SK-N-MC (cell line): ENCODE measurements around the gene GPC6.
A peak's percentile ranks its signal among the peaks of the same experiment; 100 is the strongest.

Experiments used
- DNase-seq: peaks from one replicate; pipeline ENCODE4 v3.0.0-alpha.2; 2011; ENCODE audit warnings: low read depth, low spot score
- H3K27ac ChIP-seq: fragments of 200-600 bp; sonication (generic); 2 replicates; pipeline ENCODE4 v1.5.1; 2016; ENCODE audit warnings: mixed run types
- H3K36me3 ChIP-seq: fragments of 200-600 bp; sonication (generic); 2 replicates; pipeline ENCODE4 v1.6.1; 2017; ENCODE audit warnings: antibody characterized with exemption, low read length, mixed read lengths; ENCODE audit not compliant: insufficient read depth
- H3K4me3 ChIP-seq: fragments of 200-600 bp; sonication (generic); 2 replicates; pipeline ENCODE4 v1.5.1; 2016
- H3K9ac ChIP-seq: fragments of 200-600 bp; sonication (generic); 2 replicates; pipeline ENCODE4 v1.8.0; 2017; ENCODE audit warnings: mixed run types, mixed read lengths; ENCODE audit not compliant: insufficient read length
- H3K9me3 ChIP-seq: fragments of 200-600 bp; sonication (generic); 2 replicates; pipeline ENCODE4 v1.6.1; 2017; ENCODE audit warnings: low read depth, mild to moderate bottlenecking, antibody characterized with exemption, low read length, moderate library complexity, mixed read lengths
- EZH2 ChIP-seq: fragments of 200-600 bp; sonication (generic); IDR thresholded peaks from one replicate; pipeline ENCODE4 v1.6.1; 2017; ENCODE audit warnings: antibody characterized with exemption
- FOXP2 ChIP-seq: optimal IDR thresholded peaks from 2 replicates; pipeline ENCODE3; 2011; ENCODE audit warnings: mild to moderate bottlenecking, moderate library complexity; ENCODE audit not compliant: insufficient read depth; ENCODE audit errors: extremely low read length, control extremely low read depth
- POLR2AphosphoS5 ChIP-seq: IDR thresholded peaks from 2 replicates; pipeline ENCODE4 v1.6.1; 2012; ENCODE audit warnings: mild to moderate bottlenecking, low read depth, low read length, borderline replicate concordance

The GPC6 gene

GRCh38 chr13:94145966-94146365 is 919.4 kb downstream of the GPC6 start:
- Histone ChIP-seq H3K27ac (no peak overlapping the region), H3K36me3 (no peaks in the 10 kb centered on the region), H3K9me3 (no peaks in the 10 kb centered on the region), H3K4me3 (no peak overlapping the region), H3K9ac (no peak overlapping the region)
- TF ChIP-seq FOXP2 (no peak), POLR2AphosphoS5 (no peak), EZH2 (no peak)
- no peak for DNase-seq

GRCh38 chr13:94153586-94153985 is 927.0 kb downstream of the GPC6 start:
- H3K36me3 ChIP-seq, result no peaks in the 10 kb centered on the region
- H3K9me3 ChIP-seq, result no peaks in the 10 kb centered on the region
- TF ChIP-seq FOXP2, result no peak
- no peak for TF ChIP-seq EZH2
- TF ChIP-seq POLR2AphosphoS5, result no peak
- no peak overlapping the region for H3K9ac ChIP-seq
- H3K4me3 ChIP-seq, result no peak overlapping the region
- no peak overlapping the region for H3K27ac ChIP-seq
- DNase-seq, result no peak

- DNase-seq, result no peak
- Histone ChIP-seq H3K4me3 (no peak overlapping the region), H3K36me3 (no peaks in the 10 kb centered on the region)
These were observed 927.8 kb downstream of the GPC6 start for GRCh38 chr13:94154367-94154766.

GRCh38 chr13:94157705-94158218 is 931.2 kb downstream of the GPC6 start:
- Histone ChIP-seq H3K27ac (no peak overlapping the region), H3K9me3 (no peaks in the 10 kb centered on the region), H3K4me3 (no peak overlapping the region), H3K36me3 (no peaks in the 10 kb centered on the region), H3K9ac (no peak overlapping the region)
- DNase-seq, result no peak
- no peak for TF ChIP-seq EZH2
- no peak for TF ChIP-seq FOXP2
- TF ChIP-seq POLR2AphosphoS5, result no peak

More at GRCh38 chr13:94154367-94154766, 927.8 kb downstream of the GPC6 start:
- H3K27ac ChIP-seq, result no peak overlapping the region
- H3K9me3 ChIP-seq, result no peaks in the 10 kb centered on the region
- no peak for TF ChIP-seq FOXP2
- no peak for TF ChIP-seq POLR2AphosphoS5
- no peak for TF ChIP-seq EZH2
- H3K9ac ChIP-seq, result no peak overlapping the region

- DNase-seq, result no peak
- H3K27ac ChIP-seq, result no peak overlapping the region
- H3K9me3 ChIP-seq, result no peaks in the 10 kb centered on the region
- no peak overlapping the region for H3K9ac ChIP-seq
- no peaks in the 10 kb centered on the region for H3K36me3 ChIP-seq
- no peak for TF ChIP-seq FOXP2
- TF ChIP-seq POLR2AphosphoS5, result no peak
- TF ChIP-seq EZH2, result no peak
- H3K4me3 ChIP-seq, result no peak overlapping the region
These were observed 934.3 kb downstream of the GPC6 start for GRCh38 chr13:94160875-94161274.

GRCh38 chr13:94162289-94162688 is 935.7 kb downstream of the GPC6 start:
- Histone ChIP-seq H3K4me3 (no peak overlapping the region), H3K9me3 (no peaks in the 10 kb centered on the region), H3K36me3 (no peaks in the 10 kb centered on the region), H3K27ac (no peak overlapping the region), H3K9ac (no peak overlapping the region)
- TF ChIP-seq POLR2AphosphoS5, result no peak
- no peak for TF ChIP-seq FOXP2
- no peak for TF ChIP-seq EZH2
- no peak for DNase-seq

GRCh38 chr13:94163535-94163934 is 936.9 kb downstream of the GPC6 start:
- no peak for TF ChIP-seq FOXP2
- no peak for TF ChIP-seq POLR2AphosphoS5
- TF ChIP-seq EZH2, result no peak
- no peak for DNase-seq
- Histone ChIP-seq H3K36me3 (no peaks in the 10 kb centered on the region), H3K9me3 (no peaks in the 10 kb centered on the region), H3K4me3 (no peak overlapping the region), H3K27ac (no peak overlapping the region), H3K9ac (no peak overlapping the region)

GRCh38 chr13:94168783-94169453 is 942.3 kb downstream of the GPC6 start:
- Histone ChIP-seq H3K27ac (0 out of 2 replicates have a peak overlapping the region, but pooled peaks have one; percentile 2), H3K36me3 (no peaks in the 10 kb centered on the region), H3K9ac (no peak overlapping the region), H3K9me3 (no peaks in the 10 kb centered on the region), H3K4me3 (no peak overlapping the region)
- DNase-seq, result no peak
- no peak for TF ChIP-seq EZH2
- TF ChIP-seq FOXP2, result no peak
- TF ChIP-seq POLR2AphosphoS5, result no peak
